GM20000 (cell line): ENCODE measurements around the gene RALGPS1.

Source experiments
- DNase-seq: peaks from one replicate; pipeline ENCODE4 v3.0.0; 2012; ENCODE audit warnings: low spot score
- TF ChIP-seq, protein P1 (sequence below): IDR thresholded peaks from 2 replicates; pipeline ENCODE4 v1.5.1; 2012; ENCODE audit warnings: mild to moderate bottlenecking, control low read depth; ENCODE audit errors: extremely low read depth, missing control alignments

RALGPS1 gene

DNA sequence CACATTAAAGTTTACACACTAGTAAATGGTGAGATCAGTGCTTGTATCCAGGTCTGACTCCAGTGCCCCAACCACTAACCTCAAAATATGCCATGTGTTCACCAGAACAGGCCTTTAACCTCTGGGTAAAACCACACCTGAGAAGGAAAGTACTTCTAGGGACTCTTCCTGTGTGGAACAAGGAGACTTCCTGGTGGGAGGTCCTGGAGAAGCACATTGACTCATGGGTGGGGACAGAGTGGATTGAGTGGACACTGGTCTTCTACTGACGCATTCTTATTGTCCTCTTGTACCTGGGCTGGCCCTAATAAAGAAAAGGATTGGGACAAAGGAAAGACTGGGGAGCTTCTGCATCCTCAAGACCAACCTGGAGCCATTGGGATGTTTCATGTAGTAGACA lies 164.4 kb downstream of the RALGPS1 start:
- TF ChIP-seq, protein P1, sequence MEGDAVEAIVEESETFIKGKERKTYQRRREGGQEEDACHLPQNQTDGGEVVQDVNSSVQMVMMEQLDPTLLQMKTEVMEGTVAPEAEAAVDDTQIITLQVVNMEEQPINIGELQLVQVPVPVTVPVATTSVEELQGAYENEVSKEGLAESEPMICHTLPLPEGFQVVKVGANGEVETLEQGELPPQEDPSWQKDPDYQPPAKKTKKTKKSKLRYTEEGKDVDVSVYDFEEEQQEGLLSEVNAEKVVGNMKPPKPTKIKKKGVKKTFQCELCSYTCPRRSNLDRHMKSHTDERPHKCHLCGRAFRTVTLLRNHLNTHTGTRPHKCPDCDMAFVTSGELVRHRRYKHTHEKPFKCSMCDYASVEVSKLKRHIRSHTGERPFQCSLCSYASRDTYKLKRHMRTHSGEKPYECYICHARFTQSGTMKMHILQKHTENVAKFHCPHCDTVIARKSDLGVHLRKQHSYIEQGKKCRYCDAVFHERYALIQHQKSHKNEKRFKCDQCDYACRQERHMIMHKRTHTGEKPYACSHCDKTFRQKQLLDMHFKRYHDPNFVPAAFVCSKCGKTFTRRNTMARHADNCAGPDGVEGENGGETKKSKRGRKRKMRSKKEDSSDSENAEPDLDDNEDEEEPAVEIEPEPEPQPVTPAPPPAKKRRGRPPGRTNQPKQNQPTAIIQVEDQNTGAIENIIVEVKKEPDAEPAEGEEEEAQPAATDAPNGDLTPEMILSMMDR, result no peak
- DNase-seq, result no peak

DNA sequence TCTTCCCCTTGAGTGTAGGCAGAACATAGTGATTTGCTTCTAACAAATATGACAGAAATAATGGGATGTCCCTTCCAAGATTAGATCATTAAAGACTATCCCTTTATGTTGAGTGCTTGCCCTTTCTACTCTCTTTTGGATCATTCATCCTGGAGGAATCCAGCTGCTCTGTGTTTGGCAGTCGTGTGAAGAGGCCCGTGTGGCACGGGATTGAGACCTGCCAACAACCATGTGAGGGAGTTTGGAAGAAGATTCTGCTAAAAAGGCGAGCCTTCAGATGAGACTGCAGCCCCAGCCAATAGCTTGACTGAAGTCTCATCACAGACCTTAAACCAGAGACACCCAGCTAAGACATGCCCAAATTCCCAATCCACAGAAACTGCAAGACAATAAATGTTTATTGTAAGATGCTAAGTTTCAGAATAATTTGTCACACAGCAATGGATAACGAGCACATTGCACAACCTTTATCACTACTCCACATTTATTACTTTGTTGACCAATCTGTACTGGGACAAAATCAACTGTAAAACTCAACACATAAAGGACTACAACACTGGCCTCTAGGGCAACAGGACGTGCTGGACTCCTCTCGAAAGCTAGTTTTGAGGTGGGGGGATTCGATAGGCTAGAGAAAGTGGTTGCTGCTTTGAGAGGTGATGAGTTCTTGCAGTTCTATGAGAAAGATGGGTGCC lies 165.0 kb downstream of the RALGPS1 start:
- TF ChIP-seq, protein P1, result no peak
- DNase-seq, result no peak

GRCh38 chr9:127081250-127082185 lies 166.9 kb downstream of the RALGPS1 start:
- no peak for DNase-seq
- TF ChIP-seq, protein P1, result no peak

- TF ChIP-seq, protein P1, result no peak
- no peak for DNase-seq
Measured at GRCh38 chr9:127083138-127083980, 168.8 kb downstream of the RALGPS1 start.

- no peak for DNase-seq
- TF ChIP-seq, protein P1, result no peak
Measured at GRCh38 chr9:127084076-127085039, 169.8 kb downstream of the RALGPS1 start.

GRCh38 chr9:127085186-127085585 lies 170.6 kb downstream of the RALGPS1 start:
- DNase-seq, result no peak
- TF ChIP-seq, protein P1, result no peak
